ENCODE data around the gene CST9L.

CST9L gene

GRCh38 chr20:23585808-23586734, 17.8 kb upstream of the CST9L start:
- no peak for DNase-seq

GRCh38 chr20:23585449-23585807, 17.1 kb upstream of the CST9L start:
- DNase-seq = no peak

GRCh38 chr20:23584434-23585199, 16.3 kb upstream of the CST9L start:
- no peak for DNase-seq

- DNase-seq = no peak
These were observed 15.2 kb upstream of the CST9L start for GRCh38 chr20:23583526-23583925.

- peak; percentile 7 for DNase-seq
These were observed 14.0 kb upstream of the CST9L start for GRCh38 chr20:23582293-23582692.

- peak; percentile 54 for DNase-seq
These were observed 13.5 kb upstream of the CST9L start for GRCh38 chr20:23581833-23582232.

GRCh38 chr20:23574977-23575376, 6.7 kb upstream of the CST9L start:
- no peak for DNase-seq

- no peak for DNase-seq
These were observed 2.0 kb upstream of the CST9L start for GRCh38 chr20:23570178-23570760.

GRCh38 chr20:23569570-23569969, 1.3 kb upstream of the CST9L start:
- DNase-seq = no peak

GRCh38 chr20:23568971-23569330, 667 bp upstream of the CST9L start:
- DNase-seq = no peak

- DNase-seq = no peak
These were observed 1.9 kb downstream of the CST9L start for GRCh38 chr20:23566199-23566932.

GRCh38 chr20:23565503-23566045, 2.7 kb downstream of the CST9L start:
- DNase-seq = no peak

GRCh38 chr20:23564927-23565326, 3.4 kb downstream of the CST9L start:
- no peak for DNase-seq

- no peak for DNase-seq
These were observed 5.5 kb downstream of the CST9L start for GRCh38 chr20:23562721-23563342.

- no peak for DNase-seq
These were observed 13.9 kb downstream of the CST9L start for GRCh38 chr20:23554401-23554800.

GRCh38 chr20:23551786-23552185, 16.5 kb downstream of the CST9L start:
- no peak for DNase-seq

- DNase-seq = no peak
These were observed 16.9 kb downstream of the CST9L start for GRCh38 chr20:23551383-23551782.

- no peak for DNase-seq
These were observed 18.1 kb downstream of the CST9L start for GRCh38 chr20:23550227-23550626.

GRCh38 chr20:23548408-23548807, 19.9 kb downstream of the CST9L start:
- no peak for DNase-seq

GRCh38 chr20:23547613-23548012, 20.7 kb downstream of the CST9L start:
- no peak for DNase-seq

GRCh38 chr20:23546435-23547144, 21.7 kb downstream of the CST9L start:
- no peak for DNase-seq

- DNase-seq = no peak
These were observed 24.2 kb downstream of the CST9L start for GRCh38 chr20:23544133-23544532.
